KG1 (cell line): ENCODE results near the gene SLC6A13.
"Not testable (repeated sequence)": the region's sequence is repeated elsewhere in the genome, so short reads cannot be mapped to it uniquely, and the experiment has no call there.

Experiments used
- DNase-seq: peaks from one replicate; lab custom pipeline; 2025; lab: John Stamatoyannopoulos, UW

SLC6A13 gene

GRCh38 chr12:262817-263216, at the start of gene SLC6A13:
Gene SLC6A13, minus strand, starts transcription at chr12:262836. Its CDS starts 2,784 bp downstream, at chr12:260052.
- no peak for DNase-seq

GRCh38 chr12:308511-308910, 45.9 kb upstream of the SLC6A13 start:
- no peak for DNase-seq

- no peak for DNase-seq
These were observed 44.8 kb upstream of the SLC6A13 start for GRCh38 chr12:307406-307805.

GRCh38 chr12:304805-305204, 42.2 kb upstream of the SLC6A13 start:
- DNase-seq, result no peak

- DNase-seq, result not testable (repeated sequence)
These were observed 40.1 kb upstream of the SLC6A13 start for GRCh38 chr12:302766-303165.

- DNase-seq, result not testable (repeated sequence)
These were observed 37.5 kb upstream of the SLC6A13 start for GRCh38 chr12:300166-300565.

- DNase-seq, result not testable (repeated sequence)
These were observed 36.9 kb upstream of the SLC6A13 start for GRCh38 chr12:299511-299910.

GRCh38 chr12:298059-298458, 35.4 kb upstream of the SLC6A13 start:
- DNase-seq, result not testable (repeated sequence)

- no peak for DNase-seq
These were observed 32.5 kb upstream of the SLC6A13 start for GRCh38 chr12:295132-295531.

GRCh38 chr12:293199-293598, 30.6 kb upstream of the SLC6A13 start:
- DNase-seq, result no peak

- no peak for DNase-seq
These were observed 29.6 kb upstream of the SLC6A13 start for GRCh38 chr12:292186-292585.

- no peak for DNase-seq
These were observed 28.6 kb upstream of the SLC6A13 start for GRCh38 chr12:291153-291723.

GRCh38 chr12:288687-289086, 26.1 kb upstream of the SLC6A13 start:
- no peak for DNase-seq

GRCh38 chr12:286531-287300, 24.1 kb upstream of the SLC6A13 start:
- DNase-seq, result no peak

- DNase-seq, result no peak
These were observed 15.4 kb upstream of the SLC6A13 start for GRCh38 chr12:278046-278445.

- DNase-seq, result no peak
These were observed 13.2 kb upstream of the SLC6A13 start for GRCh38 chr12:275812-276211.

GRCh38 chr12:273382-273781, 10.7 kb upstream of the SLC6A13 start:
- DNase-seq, result no peak

- DNase-seq, result no peak
These were observed 10.3 kb upstream of the SLC6A13 start for GRCh38 chr12:272942-273341.

- DNase-seq, result no peak
These were observed 8.5 kb upstream of the SLC6A13 start for GRCh38 chr12:271161-271560.

GRCh38 chr12:269191-269590, 6.6 kb upstream of the SLC6A13 start:
- no peak for DNase-seq

- no peak for DNase-seq
These were observed 5.8 kb upstream of the SLC6A13 start for GRCh38 chr12:268483-268840.

GRCh38 chr12:267581-268482, 5.2 kb upstream of the SLC6A13 start:
- DNase-seq, result no peak

- DNase-seq, result no peak
These were observed 2.5 kb upstream of the SLC6A13 start for GRCh38 chr12:265096-265495.
